ENCODE measurements around the gene TECTA.

- TF ChIP-seq EHMT2 (IDR thresholded peaks at IDR 0.05; ENCODE audit: low read depth) (no peak), HMGXB4 (CRISPR knock-in tag; IDR thresholded peaks at IDR 0.05; ENCODE audit: borderline replicate concordance) (no peak), PHF8 (IDR thresholded peaks at IDR 0.05; ENCODE audit: borderline replicate concordance, low read depth) (no peak), REST (IDR thresholded peaks at IDR 0.05) (no peak), MAZ (IDR thresholded peaks at IDR 0.05; ENCODE audit: borderline replicate concordance, low read depth, low read length) (no peak), CTCF (IDR thresholded peaks at IDR 0.05) (no peak), MAX (IDR thresholded peaks at IDR 0.05) (no peak), USF2 (IDR thresholded peaks at IDR 0.05) (no peak), PBX3 (IDR thresholded peaks at IDR 0.05) (no peak), RAD21 (conservative IDR thresholded peaks at IDR 0.05 in 1 of 2, IDR thresholded peaks at IDR 0.05 in 1 of 2) (no peak)
Measured at GRCh38 chr11:121212536-121213361, 111.7 kb downstream of the TECTA start.
